Measurements from ENCODE around the gene CEP104.

Gene CEP104

GRCh38 chr1:3894626-3895278 lies 37.7 kb upstream of the CEP104 start:
- no peak for DNase-seq (ENCODE audit: low spot score)

- DNase-seq (ENCODE audit: low spot score) = no peak
These were observed 36.2 kb upstream of the CEP104 start for GRCh38 chr1:3893190-3893589.

GRCh38 chr1:3892748-3893147 lies 35.7 kb upstream of the CEP104 start:
- DNase-seq (ENCODE audit: low spot score) = no peak

- DNase-seq (ENCODE audit: low spot score) = no peak
These were observed 34.4 kb upstream of the CEP104 start for GRCh38 chr1:3891329-3891865.

- no peak for DNase-seq (ENCODE audit: low spot score)
These were observed 33.6 kb upstream of the CEP104 start for GRCh38 chr1:3890389-3891328.

- DNase-seq (ENCODE audit: low spot score) = no peak
These were observed 32.9 kb upstream of the CEP104 start for GRCh38 chr1:3889936-3890335.

GRCh38 chr1:3888301-3888700 lies 31.3 kb upstream of the CEP104 start:
- no peak for DNase-seq (ENCODE audit: low spot score)

- no peak for DNase-seq (ENCODE audit: low spot score)
These were observed 29.7 kb upstream of the CEP104 start for GRCh38 chr1:3886691-3887090.

GRCh38 chr1:3886106-3886670 lies 29.2 kb upstream of the CEP104 start:
- DNase-seq (ENCODE audit: low spot score) = no peak

GRCh38 chr1:3885611-3886010 lies 28.6 kb upstream of the CEP104 start:
- no peak for DNase-seq (ENCODE audit: low spot score)

- no peak for DNase-seq (ENCODE audit: low spot score)
These were observed 28.0 kb upstream of the CEP104 start for GRCh38 chr1:3884966-3885365.

GRCh38 chr1:3883194-3883925 lies 26.3 kb upstream of the CEP104 start:
- no peak for DNase-seq (ENCODE audit: low spot score)

- DNase-seq (ENCODE audit: low spot score) = no peak
These were observed 24.1 kb upstream of the CEP104 start for GRCh38 chr1:3881193-3881480.

GRCh38 chr1:3880429-3881192 lies 23.6 kb upstream of the CEP104 start:
- DNase-seq (ENCODE audit: low spot score) = no peak

- no peak for DNase-seq (ENCODE audit: low spot score)
These were observed 22.9 kb upstream of the CEP104 start for GRCh38 chr1:3879787-3880428.

- no peak for DNase-seq (ENCODE audit: low spot score)
These were observed 22.1 kb upstream of the CEP104 start for GRCh38 chr1:3879099-3879498.

- DNase-seq (ENCODE audit: low spot score) = no peak
These were observed 19.7 kb upstream of the CEP104 start for GRCh38 chr1:3876716-3877115.

GRCh38 chr1:3874736-3875135 lies 17.7 kb upstream of the CEP104 start:
- no peak for DNase-seq (ENCODE audit: low spot score)

- no peak for DNase-seq (ENCODE audit: low spot score)
These were observed 15.5 kb upstream of the CEP104 start for GRCh38 chr1:3872546-3872945.

GRCh38 chr1:3871451-3871805 lies 14.4 kb upstream of the CEP104 start:
- no peak for DNase-seq (ENCODE audit: low spot score)

GRCh38 chr1:3869751-3870301 lies 12.8 kb upstream of the CEP104 start:
- no peak for DNase-seq (ENCODE audit: low spot score)
